Ishikawa (cell line): ENCODE measurements around the gene AVP.

Experiments
- CEBPB ChIP-seq: IDR thresholded peaks from 2 replicates; pipeline ENCODE4 v1.6.1; 2012
- CREB1 ChIP-seq: IDR thresholded peaks from 2 replicates; pipeline ENCODE4 v1.6.1; 2012; ENCODE audit warnings: low read depth
- EGR1 ChIP-seq: IDR thresholded peaks from 2 replicates; pipeline ENCODE4 v1.6.1; 2012
- NFIC ChIP-seq: IDR thresholded peaks from 2 replicates; pipeline ENCODE4 v1.6.1; 2012
- RAD21 ChIP-seq: IDR thresholded peaks from 2 replicates; pipeline ENCODE4 v1.6.1; 2012; ENCODE audit warnings: low read depth
- REST ChIP-seq: IDR thresholded peaks from 2 replicates; pipeline ENCODE4 v1.6.1; 2012; ENCODE audit warnings: low read depth, mild to moderate bottlenecking
- TAF1 ChIP-seq: IDR thresholded peaks from 2 replicates; pipeline ENCODE4 v1.6.1; 2012; ENCODE audit warnings: low read depth, mild to moderate bottlenecking
- TCF12 ChIP-seq: IDR thresholded peaks from 2 replicates; pipeline ENCODE4 v1.6.1; 2012; ENCODE audit warnings: low read depth
- TEAD4 ChIP-seq: IDR thresholded peaks from 2 replicates; pipeline ENCODE4 v1.6.1; 2012
- YY1 ChIP-seq: IDR thresholded peaks from 2 replicates; pipeline ENCODE4 v1.6.1; 2012; ENCODE audit warnings: low read depth
- ZBTB7A ChIP-seq: IDR thresholded peaks from 2 replicates; pipeline ENCODE4 v1.6.1; 2012; ENCODE audit warnings: low read depth
- TF ChIP-seq, protein P1 (sequence below): IDR thresholded peaks from 2 replicates; pipeline ENCODE4 v1.6.1; 2012

GRCh38 chr20:3082306-3082951, 2.1 kb downstream of the AVP start:
- TF ChIP-seq TEAD4 (no peak), TAF1 (no peak), RAD21 (no peak), REST (no peak), YY1 (no peak), CEBPB (no peak), TCF12 (no peak), ZBTB7A (0 out of 2 replicates have a peak, but pooled peaks have one; percentile 33), NFIC (no peak), EGR1 (no peak), CREB1 (no peak)
- TF ChIP-seq, protein P1, sequence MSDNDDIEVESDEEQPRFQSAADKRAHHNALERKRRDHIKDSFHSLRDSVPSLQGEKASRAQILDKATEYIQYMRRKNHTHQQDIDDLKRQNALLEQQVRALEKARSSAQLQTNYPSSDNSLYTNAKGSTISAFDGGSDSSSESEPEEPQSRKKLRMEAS: no peak
